Subcutaneous adipose tissue (tissue), 4 donors: ENCODE results near the gene DENND10. TPM values are rescaled to one million over a fixed set of nuclear protein-coding genes. Genes with fewer than 3 reads are reported as not detected.

ENCODE experiments used
- small RNA-seq: library from RNA; depleted of rRNA; stranded (forward); fragments of <200 nt; gene quantifications from one replicate; pipeline ENCODE3, GENCODE V24; 2016
- total RNA-seq, 4 donors: library from RNA; depleted of rRNA; stranded (reverse); fragments of >200 nt; gene quantifications; one replicate each; pipeline ENCODE4 v1.1.0, GENCODE V29; 2016
- TF ChIP-seq, protein P1 (sequence below): fragments of 450-650 bp; IDR thresholded peaks from one replicate; pipeline ENCODE4 v1.5.1; 2016; ENCODE audit warnings: low read depth, mild to moderate bottlenecking, control low read depth, antibody characterized with exemption, moderate library complexity

Gene DENND10
- total RNA-seq, 4 donors from 2014 or later = 68.2 to 77.5 (median 73.6) TPM

DNA sequence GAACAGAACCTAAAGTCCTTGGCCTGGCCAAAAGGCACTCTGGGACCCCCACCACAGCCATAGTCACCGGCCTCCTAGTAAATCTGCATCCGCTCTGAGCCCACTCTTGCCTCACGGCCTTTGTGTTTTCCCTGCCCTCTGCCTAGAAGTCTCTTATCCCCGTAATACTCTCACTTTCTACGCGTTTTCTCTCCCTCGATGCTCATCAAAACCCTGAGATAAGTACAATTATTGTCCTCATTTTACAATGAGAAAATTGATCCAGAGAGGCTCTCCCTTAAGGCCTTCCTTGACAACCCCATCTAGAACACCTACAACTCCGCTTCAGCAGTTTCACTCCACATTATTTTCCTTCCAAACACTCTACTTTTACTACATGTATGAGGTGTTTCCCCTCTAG lies 63.1 kb downstream of the DENND10 start:
- TF ChIP-seq, protein P1, sequence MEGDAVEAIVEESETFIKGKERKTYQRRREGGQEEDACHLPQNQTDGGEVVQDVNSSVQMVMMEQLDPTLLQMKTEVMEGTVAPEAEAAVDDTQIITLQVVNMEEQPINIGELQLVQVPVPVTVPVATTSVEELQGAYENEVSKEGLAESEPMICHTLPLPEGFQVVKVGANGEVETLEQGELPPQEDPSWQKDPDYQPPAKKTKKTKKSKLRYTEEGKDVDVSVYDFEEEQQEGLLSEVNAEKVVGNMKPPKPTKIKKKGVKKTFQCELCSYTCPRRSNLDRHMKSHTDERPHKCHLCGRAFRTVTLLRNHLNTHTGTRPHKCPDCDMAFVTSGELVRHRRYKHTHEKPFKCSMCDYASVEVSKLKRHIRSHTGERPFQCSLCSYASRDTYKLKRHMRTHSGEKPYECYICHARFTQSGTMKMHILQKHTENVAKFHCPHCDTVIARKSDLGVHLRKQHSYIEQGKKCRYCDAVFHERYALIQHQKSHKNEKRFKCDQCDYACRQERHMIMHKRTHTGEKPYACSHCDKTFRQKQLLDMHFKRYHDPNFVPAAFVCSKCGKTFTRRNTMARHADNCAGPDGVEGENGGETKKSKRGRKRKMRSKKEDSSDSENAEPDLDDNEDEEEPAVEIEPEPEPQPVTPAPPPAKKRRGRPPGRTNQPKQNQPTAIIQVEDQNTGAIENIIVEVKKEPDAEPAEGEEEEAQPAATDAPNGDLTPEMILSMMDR = no peak

DNA sequence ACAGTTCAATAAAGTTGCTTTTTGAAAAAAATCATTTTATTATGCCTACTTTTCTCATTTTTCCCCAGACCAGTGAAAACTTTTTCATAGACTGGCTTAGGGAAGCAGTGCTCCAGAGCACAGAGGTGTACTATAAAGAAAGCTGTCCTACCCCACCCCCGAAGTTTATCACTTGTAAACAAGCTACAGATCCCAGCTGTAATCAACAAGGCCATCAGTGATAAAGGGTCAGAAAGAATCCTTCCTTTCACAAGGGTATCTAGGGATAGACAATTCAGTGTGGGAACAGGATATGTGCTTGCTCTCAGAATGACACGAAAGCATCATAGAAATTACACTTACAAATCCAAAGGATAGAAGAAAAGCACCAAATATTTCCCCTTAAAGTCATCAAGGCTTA lies 70.2 kb downstream of the DENND10 start:
- TF ChIP-seq, protein P1 = no peak

DNA sequence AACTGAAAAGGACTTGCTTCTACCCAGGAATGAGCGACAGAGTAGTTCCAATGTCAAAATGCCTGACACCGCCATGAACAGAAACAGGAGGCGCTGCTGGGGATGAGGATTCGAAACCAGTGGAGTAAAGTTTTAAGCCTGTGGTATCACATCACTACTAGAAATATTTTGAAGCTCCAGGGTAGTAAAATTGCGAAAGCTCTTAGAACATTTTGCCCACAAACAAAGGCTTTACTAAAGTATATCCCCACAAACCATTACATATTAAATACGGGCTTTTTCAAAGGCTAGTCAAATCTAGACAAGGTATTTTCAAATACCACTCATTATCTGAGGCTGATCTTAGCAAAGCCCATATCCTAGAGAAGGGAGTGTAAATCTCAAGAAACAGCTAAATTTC lies 72.3 kb downstream of the DENND10 start:
- TF ChIP-seq, protein P1 = no peak

DNA sequence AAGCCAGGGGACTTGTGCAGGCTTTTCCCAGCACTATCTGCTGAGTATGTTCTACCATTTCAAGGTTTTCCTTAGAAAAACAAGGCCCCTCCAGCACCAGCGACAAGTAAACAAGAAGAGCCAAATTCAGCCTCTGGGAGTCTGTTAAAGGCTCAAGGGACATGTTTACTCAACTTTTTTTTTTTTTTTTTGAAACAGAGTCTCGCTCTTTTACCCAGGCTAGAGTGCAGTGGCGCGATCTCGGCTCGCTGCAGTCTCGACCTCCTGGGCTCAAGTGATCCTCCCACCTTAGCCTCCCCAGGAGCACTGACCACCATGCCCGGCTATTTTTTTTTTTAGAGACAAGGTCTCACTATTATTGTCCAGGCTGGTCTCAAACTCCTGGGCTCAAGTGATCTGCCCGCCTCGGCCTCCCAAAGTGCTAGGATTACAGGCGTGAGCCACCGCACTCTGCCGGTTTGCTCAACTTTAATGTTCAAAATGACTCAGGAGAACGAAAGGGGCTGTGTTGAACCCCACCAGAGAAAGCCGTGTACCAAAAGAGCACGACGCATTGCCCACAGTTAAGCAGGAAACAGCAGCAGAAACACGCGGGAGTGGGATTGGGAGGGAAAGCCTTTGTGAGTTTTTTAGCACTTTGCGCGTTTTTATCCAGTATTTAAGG lies 73.9 kb downstream of the DENND10 start:
- TF ChIP-seq, protein P1 = no peak

DNA sequence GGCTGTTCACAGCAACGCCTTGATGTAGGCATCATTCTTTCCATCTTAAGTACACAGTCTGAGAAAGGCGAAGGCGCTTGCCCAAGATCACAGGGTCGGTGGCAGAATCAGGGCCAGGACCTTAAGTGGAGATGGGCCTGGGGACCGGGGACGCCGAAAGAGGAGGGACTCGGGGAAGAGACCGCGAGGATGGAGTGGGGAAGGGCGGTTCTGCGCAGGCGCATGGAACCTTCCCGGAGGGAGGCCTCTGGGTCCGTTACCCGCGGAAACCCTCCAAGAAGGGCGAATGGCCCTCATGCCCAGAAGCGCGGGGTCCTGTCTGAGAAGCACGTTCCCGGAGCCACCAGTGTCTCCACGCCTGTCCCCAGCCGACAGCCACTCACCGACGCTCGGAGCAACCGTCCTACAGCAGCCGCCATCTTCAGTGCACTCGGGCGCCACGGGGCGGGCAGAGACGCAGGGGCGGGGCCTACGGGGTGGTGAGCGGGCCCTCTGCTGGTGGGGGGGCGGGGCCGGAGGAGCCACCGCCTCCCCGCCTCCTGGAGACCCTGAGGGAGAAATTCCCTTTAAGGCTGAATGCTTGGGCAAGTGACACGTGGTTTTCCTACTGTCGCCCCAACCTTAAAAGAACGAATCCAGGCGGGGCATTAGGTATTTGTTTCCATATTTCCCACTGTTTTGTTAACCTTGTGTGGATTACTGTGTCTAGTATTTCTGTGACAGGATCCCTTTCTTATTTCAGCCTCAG lies 74.6 kb downstream of the DENND10 start, which contains the start of gene PRDX3:
Gene PRDX3, minus strand, starts transcription at position 441 of the 748 bp plus-strand sequence. Its CDS starts 22 bp downstream, at position 419.
- TF ChIP-seq, protein P1 = no peak

DNA sequence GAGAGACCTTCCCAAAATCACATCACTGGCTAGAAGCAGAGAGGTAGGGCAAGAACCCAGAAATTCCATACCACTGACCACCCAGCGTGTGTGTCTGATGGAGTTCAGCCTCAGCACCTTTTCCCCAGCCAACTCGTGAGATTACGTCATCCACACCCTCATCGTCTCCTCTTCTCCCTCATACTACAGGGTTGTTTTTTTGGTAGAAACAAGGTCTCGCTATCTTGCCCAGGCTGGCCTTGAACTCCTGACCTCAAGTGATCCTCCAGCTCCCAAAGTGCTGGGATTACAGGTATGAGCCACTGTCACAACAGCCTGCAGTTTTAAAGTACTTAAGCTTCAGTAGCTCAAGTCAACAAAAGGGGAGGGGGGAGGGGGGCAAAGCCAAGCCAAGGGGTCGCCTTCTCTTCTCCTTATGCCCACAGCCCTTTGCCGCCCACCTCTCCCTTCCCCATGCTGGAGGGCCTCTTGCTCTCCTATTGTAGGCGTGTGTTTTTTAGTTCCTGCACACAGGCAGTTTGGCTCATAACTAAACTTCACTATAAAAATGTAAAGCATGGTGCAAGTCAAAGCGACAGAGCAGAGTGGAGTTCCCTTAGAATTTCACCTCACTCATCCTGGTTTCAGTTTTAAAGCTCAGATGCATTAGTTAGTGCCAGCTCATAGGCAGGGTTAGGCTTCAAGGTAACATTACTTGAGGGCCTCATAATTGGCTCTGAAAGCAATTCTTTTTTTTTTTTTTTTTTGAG lies 79.9 kb downstream of the DENND10 start:
- TF ChIP-seq, protein P1 = no peak

Small RNAs within 50 kb of the gene (small RNA-seq; reads per million reads assigned to genes)
- gene AL355598.1 = not detected
- not detected for gene RF00413
- not detected for gene SNORA19

Other genes starting within 250 kb of the DENND10 start
- 10 to 100 TPM in 2 of 4 donors, 1 to 10 TPM in 2; 7.0 to 78.6 (median 11.8) TPM for gene NANOS1, start 74.4 kb upstream of the DENND10 start, total RNA-seq
- gene EIF3A, start 23.3 kb upstream of the DENND10 start, total RNA-seq = 100 to 1,000 TPM; 129 to 174 (median 157) TPM
- 10 to 100 TPM; 14.5 to 20.0 (median 16.2) TPM for gene SFXN4, start 61.6 kb downstream of the DENND10 start, total RNA-seq
- gene PRDX3, start 74.7 kb downstream of the DENND10 start, total RNA-seq = 100 to 1,000 TPM; 102 to 258 (median 190) TPM
- gene GRK5, start 103.5 kb downstream of the DENND10 start, total RNA-seq = 10 to 100 TPM; 11.6 to 38.2 (median 21.4) TPM